ENCODE results near the gene CCN6.

GRCh38 chr6:112116221-112116620, 62.3 kb downstream of the CCN6 start:
- no peak for TF ChIP-seq RAD21 (IDR thresholded peaks at IDR 0.05; ENCODE audit: low read depth)
- TF ChIP-seq CTCF (IDR thresholded peaks at IDR 0.05 in 2 of 3, conservative IDR thresholded peaks at IDR 0.05 in 1 of 3; ENCODE audit: borderline replicate concordance in 1 of 3, insufficient read depth in 1 of 3, low read depth in 2 of 3, low read length in 2 of 3): peak in 2 of 3 experiments; percentile 21 to 43; a peak in 2 of 6 replicates
- no peak for TF ChIP-seq POLR2A (IDR thresholded peaks at IDR 0.05; ENCODE audit: borderline replicate concordance, extremely low read depth, insufficient read depth, insufficient read length)
- TF ChIP-seq POLR2AphosphoS5 (IDR thresholded peaks at IDR 0.05; ENCODE audit: low read depth, low read length): no peak
- TF ChIP-seq SIN3A (IDR thresholded peaks at IDR 0.05; ENCODE audit: low read depth): no peak
- no peak for TF ChIP-seq SP1 (IDR thresholded peaks at IDR 0.05; ENCODE audit: low read depth)
- no peak for TF ChIP-seq REST (IDR thresholded peaks at IDR 0.05; ENCODE audit: low read depth)

Measured in HCT116 (cell line).